Cerebellar nuclear complex (tissue), 1 donor: ENCODE results near the gene FOXK2.

Experiments used
- DNase-seq, 2 experiments: peaks; one replicate each; lab custom pipeline; 2025; lab: John Stamatoyannopoulos, UW

The FOXK2 gene

GRCh38 chr17:82608816-82609215 is 89.3 kb downstream of the FOXK2 start:
- no peak for DNase-seq

- no peak for DNase-seq
Measured at GRCh38 chr17:82609655-82610054, 90.1 kb downstream of the FOXK2 start.

GRCh38 chr17:82611140-82612058 is 91.9 kb downstream of the FOXK2 start:
- DNase-seq: no peak

GRCh38 chr17:82613283-82614094 is 94.0 kb downstream of the FOXK2 start:
- no peak for DNase-seq

GRCh38 chr17:82614095-82614631 is 94.6 kb downstream of the FOXK2 start:
- no peak for DNase-seq

- no peak for DNase-seq
Measured at GRCh38 chr17:82615084-82616020, 95.8 kb downstream of the FOXK2 start.

- DNase-seq: no peak
Measured at GRCh38 chr17:82616021-82616711, 96.6 kb downstream of the FOXK2 start.

GRCh38 chr17:82619211-82619610 is 99.7 kb downstream of the FOXK2 start:
- no peak for DNase-seq

- no peak for DNase-seq
Measured at GRCh38 chr17:82619641-82620040, 100.1 kb downstream of the FOXK2 start.

GRCh38 chr17:82623707-82624106 is 104.2 kb downstream of the FOXK2 start:
- no peak for DNase-seq

- DNase-seq: no peak
Measured at GRCh38 chr17:82627405-82627804, 107.9 kb downstream of the FOXK2 start.

GRCh38 chr17:82629748-82630147 is 110.2 kb downstream of the FOXK2 start:
- DNase-seq: no peak

- no peak for DNase-seq
Measured at GRCh38 chr17:82630212-82630611, 110.7 kb downstream of the FOXK2 start.

GRCh38 chr17:82631544-82631943 is 112.0 kb downstream of the FOXK2 start:
- DNase-seq: no peak

GRCh38 chr17:82632451-82632850 is 112.9 kb downstream of the FOXK2 start:
- no peak for DNase-seq

GRCh38 chr17:82633343-82633742 is 113.8 kb downstream of the FOXK2 start:
- no peak for DNase-seq

- DNase-seq: no peak
Measured at GRCh38 chr17:82636626-82637598, 117.4 kb downstream of the FOXK2 start.

- DNase-seq: no peak
Measured at GRCh38 chr17:82638183-82638773, 118.7 kb downstream of the FOXK2 start.

- no peak for DNase-seq
Measured at GRCh38 chr17:82639628-82640027, 120.1 kb downstream of the FOXK2 start.
